COLO668 (cell line): Measurements from ENCODE around the gene COL1A1.
A peak's percentile ranks its signal among the peaks of the same experiment; 100 is the strongest.

Experiments
- DNase-seq: peaks from one replicate; lab custom pipeline; 2025; ENCODE audit not compliant: unreplicated experiment; lab: John Stamatoyannopoulos, UW

Gene COL1A1

DNA sequence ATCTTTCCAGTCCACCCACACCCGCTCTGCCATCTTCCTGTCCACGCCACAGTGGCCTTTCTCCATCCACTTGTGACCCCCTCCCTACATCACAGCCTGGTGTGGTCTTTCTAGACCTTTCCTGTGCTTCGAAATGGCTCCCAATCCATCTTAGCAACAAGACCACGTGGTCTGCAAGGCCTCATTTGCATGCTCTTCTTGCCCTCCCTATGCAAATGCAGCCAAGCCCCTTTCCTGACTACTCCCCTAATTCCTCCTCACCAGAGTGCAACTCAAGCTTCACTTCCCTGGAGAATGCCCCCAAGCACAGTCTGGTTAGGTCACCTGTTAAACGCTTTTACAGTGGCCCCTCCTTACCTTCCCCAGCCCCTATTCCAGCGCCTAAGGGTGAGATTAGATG is 57.1 kb downstream of the COL1A1 start:
- DNase-seq = peak; percentile 19

DNA sequence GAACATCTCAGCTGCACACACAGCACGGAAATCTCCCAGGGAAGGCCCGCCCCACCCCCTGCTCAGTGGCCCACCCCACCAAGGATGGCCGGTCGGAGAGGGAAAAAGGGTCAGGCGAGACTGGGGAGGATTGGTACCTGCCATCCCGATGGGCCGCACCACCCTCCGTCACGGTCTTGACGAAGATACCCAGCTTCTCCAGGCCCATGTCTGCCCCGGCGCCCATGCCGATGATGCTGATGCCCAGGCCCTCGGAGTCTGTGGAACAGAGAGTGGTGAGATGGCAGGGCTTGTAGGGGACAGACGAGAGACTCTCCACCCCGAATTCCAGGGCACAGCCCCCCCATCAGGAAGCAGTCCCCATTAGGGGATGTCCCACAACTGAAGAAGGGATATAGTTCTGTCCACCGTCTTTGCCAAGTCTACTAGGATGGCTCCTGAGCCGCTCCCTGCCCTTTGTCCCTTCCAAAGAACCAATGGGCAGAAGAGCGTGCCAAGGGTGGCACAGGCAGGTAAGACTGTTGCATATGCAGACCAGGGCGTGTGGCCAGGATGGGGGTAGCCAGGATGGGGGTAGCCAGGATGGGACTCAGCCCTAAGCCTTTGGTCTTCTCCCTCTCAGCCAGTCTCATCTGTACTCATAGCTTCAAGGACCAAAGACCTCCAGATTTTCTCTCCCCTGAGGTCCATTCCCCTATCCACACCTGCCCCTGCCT is 57.8 kb downstream of the COL1A1 start:
- DNase-seq = no peak

- DNase-seq = no peak
Measured at GRCh38 chr17:50141745-50142110, 59.7 kb downstream of the COL1A1 start.

GRCh38 chr17:50141026-50141744 is 60.2 kb downstream of the COL1A1 start:
- no peak for DNase-seq

GRCh38 chr17:50139950-50140885 is 61.2 kb downstream of the COL1A1 start:
- peak; percentile 37 for DNase-seq

GRCh38 chr17:50139185-50139783 is 62.1 kb downstream of the COL1A1 start:
- no peak for DNase-seq

DNA sequence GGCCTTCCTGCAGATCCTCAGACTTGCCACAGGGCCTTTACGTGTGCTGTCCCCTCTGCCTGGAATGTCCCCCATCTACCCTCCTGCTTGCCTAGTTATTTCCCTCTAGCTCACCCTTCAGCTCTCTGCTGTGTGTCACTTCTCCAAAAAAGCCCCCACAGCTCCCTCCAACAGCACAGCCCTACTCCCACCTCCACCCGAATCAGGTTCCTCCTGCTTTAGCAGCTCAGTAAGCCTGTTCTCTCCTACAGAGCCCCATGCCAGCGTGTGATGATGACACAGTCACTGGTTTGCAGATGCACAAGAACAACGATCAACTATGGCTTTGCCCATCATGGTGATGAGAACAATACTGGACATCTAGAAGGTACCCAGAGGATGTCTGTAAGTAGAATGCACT is 64.4 kb downstream of the COL1A1 start:
- no peak for DNase-seq

DNA sequence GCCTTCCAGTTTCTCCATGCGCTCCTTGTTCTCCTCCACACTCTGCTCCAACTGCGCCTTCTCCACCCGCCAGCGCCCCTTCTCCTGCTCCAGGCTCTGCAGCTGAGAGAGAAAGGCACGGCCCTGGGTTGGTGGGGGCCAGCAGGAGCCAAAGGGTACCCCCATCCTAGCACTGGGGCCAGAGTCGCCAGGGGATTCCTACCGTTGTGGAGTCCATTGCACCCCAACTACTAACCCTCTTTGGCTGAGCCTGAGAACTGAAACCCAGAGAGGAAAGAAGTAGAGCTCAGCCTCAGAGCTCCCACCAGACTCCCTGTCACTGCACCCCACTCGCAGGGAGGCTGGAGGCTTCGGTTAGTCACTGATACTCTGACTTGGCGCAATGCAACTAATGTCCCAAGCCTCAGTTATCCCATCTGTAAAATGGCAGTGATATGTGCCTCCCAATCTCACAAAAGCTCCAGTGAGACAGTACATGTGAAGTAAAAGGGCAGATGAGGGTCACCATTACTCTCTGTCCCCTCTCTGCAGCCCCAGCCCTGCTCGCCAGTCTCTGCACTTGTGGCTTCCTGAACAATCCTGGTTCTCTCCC is 65.2 kb downstream of the COL1A1 start:
- DNase-seq = no peak

GRCh38 chr17:50135316-50136095 is 65.9 kb downstream of the COL1A1 start:
- DNase-seq = no peak

- DNase-seq = no peak
Measured at GRCh38 chr17:50134206-50135110, 67.0 kb downstream of the COL1A1 start.

DNA sequence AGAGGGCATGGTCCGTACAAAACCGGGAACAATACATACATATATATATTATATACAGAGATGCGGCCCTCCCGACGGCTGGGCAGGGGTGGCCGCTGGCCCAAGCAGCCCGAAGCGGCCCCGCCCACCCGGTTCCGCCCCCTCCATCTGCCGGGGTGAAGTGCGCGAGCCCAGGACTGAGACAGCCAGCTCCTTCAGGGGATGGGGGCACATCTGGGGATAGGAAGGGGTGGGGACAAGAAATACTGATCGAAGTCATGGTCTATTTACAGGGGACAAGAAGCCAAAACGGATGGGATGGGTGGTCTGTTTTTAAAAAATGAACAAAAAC is 67.7 kb downstream of the COL1A1 start:
- DNase-seq = no peak
